GM12878 (cell line): Measurements from ENCODE around the gene STK32A. TPM values are rescaled to one million over a fixed set of nuclear protein-coding genes. Genes with fewer than 3 reads are reported as not detected.

Experiments used
- ATAC-seq: fragments of 200-7000 bp; cut with Tn5 transposase; 3 replicates; pipeline ENCODE4 v1.9.1; 2020; ENCODE audit warnings: mild to moderate bottlenecking, moderate library complexity
- BruUV-seq: library from RNA; stranded (reverse); fragments of 400-500 nt; replicated peaks from 2 replicates; lab custom pipeline; 2021; lab: Mats Ljungman, UMichigan
- CTCF ChIA-PET: fragments of 300-600 bp; sonication (Branson Sonifier 250); formaldehyde crosslinking; extraction: SDS; loops from one replicate; lab custom pipeline; 2021; ENCODE audit warnings: inconsistent platforms; lab: Yijun Ruan, JAX
- POLR2A ChIA-PET: fragments of 350-600 bp; formaldehyde crosslinking; extraction: SDS; loops from one replicate; lab custom pipeline; 2021; ENCODE audit warnings: inconsistent platforms; lab: Charles Lee
- RAD21 ChIA-PET: fragments of 300-600 bp; sonication (Branson Sonifier 250); formaldehyde crosslinking; loops from one replicate; lab custom pipeline; 2023; ENCODE audit warnings: antibody characterized with exemption; ENCODE audit not compliant: unreplicated experiment; lab: Charles Lee
- SMC1A ChIA-PET: fragments of 300-600 bp; sonication (Branson Sonifier 250); formaldehyde crosslinking; loops from one replicate; lab custom pipeline; 2023; ENCODE audit not compliant: unreplicated experiment, uncharacterized antibody; lab: Charles Lee
- DNase-seq: peaks from one replicate; pipeline ENCODE4 v3.0.0-alpha.2; 2011; ENCODE audit warnings: low read depth, low spot score
- FAIRE-seq: peaks from 3 replicates; lab custom pipeline; 2011; peaks lifted over from hg19 to GRCh38; lab: Jason Lieb, UNC
- H2AFZ ChIP-seq: 2 replicates; pipeline ENCODE4 v1.6.0; 2011; ENCODE audit warnings: low read depth, low read length, control low read depth; ENCODE audit not compliant: control insufficient read depth
- H3K27ac ChIP-seq: 2 replicates; pipeline ENCODE4 v1.5.1; 2011; ENCODE audit warnings: control low read depth; ENCODE audit not compliant: control insufficient read depth, insufficient read depth
- H3K27me3 ChIP-seq, 2 experiments: replicated peaks in 1 of 2; 2 replicates each; pipeline versions ENCODE4 v1.6.0 to v1.6.1; 2011; ENCODE audit warnings: low read length in 1 of 2; ENCODE audit not compliant: control insufficient read depth in 2 of 2, insufficient read depth in 2 of 2
- H3K36me3 ChIP-seq, 2 experiments: 2 replicates each; pipeline ENCODE4 v1.5.1; 2011; ENCODE audit warnings: low read length in 1 of 2; ENCODE audit not compliant: control insufficient read depth in 2 of 2, insufficient read depth in 2 of 2
- H3K4me1 ChIP-seq: 2 replicates; pipeline ENCODE4 v1.6.1; 2011; ENCODE audit warnings: mild to moderate bottlenecking, low read length, moderate library complexity, mixed read lengths; ENCODE audit not compliant: control insufficient read depth, insufficient read depth
- H3K4me2 ChIP-seq: 2 replicates; pipeline ENCODE4 v1.6.0; 2011; ENCODE audit warnings: control low read depth; ENCODE audit not compliant: control insufficient read depth, insufficient read depth
- H3K4me3 ChIP-seq: fragments of 200-600 bp; sonication (generic); 2 replicates; pipeline ENCODE4 v1.5.1; 2016
- H3K79me2 ChIP-seq: 2 replicates; pipeline ENCODE4 v1.6.0; 2011; ENCODE audit warnings: low read length; ENCODE audit not compliant: control insufficient read depth, insufficient read depth
- H3K9ac ChIP-seq: 2 replicates; pipeline ENCODE4 v1.8.0; 2011; ENCODE audit warnings: low read length, control low read depth, mixed read lengths; ENCODE audit not compliant: control insufficient read depth, insufficient read depth
- H3K9me3 ChIP-seq: replicated peaks from 3 replicates; pipeline ENCODE4 v1.5.1; 2011; ENCODE audit warnings: mild to moderate bottlenecking, low read length; ENCODE audit not compliant: control insufficient read depth, insufficient read depth
- H4K20me1 ChIP-seq: 2 replicates; pipeline ENCODE4 v1.6.0; 2011; ENCODE audit not compliant: control insufficient read depth, insufficient read depth
- BMI1 ChIP-seq: fragments of 450-650 bp; IDR thresholded peaks from 2 replicates; pipeline ENCODE4 v1.6.1; 2016; ENCODE audit warnings: mild to moderate bottlenecking, moderate library complexity, borderline replicate concordance
- CBFB ChIP-seq: IDR thresholded peaks from 2 replicates; pipeline ENCODE4 v1.6.1; 2016; ENCODE audit warnings: antibody characterized with exemption, low read depth
- CUX1 ChIP-seq: IDR thresholded peaks from 2 replicates; pipeline ENCODE4 v1.6.1; 2012; ENCODE audit warnings: improper control_type of control experiment, low read depth, low read length; ENCODE audit not compliant: insufficient replicate concordance
- GATAD2B ChIP-seq: fragments of 450-650 bp; conservative IDR thresholded peaks from 2 replicates; pipeline ENCODE4 v1.6.1; 2017; ENCODE audit warnings: low read depth, mild to moderate bottlenecking, moderate library complexity
- HDAC6 ChIP-seq: fragments of 200-600 bp; sonication (generic); IDR thresholded peaks from one replicate; pipeline ENCODE4 v1.8.0; 2017; ENCODE audit warnings: antibody characterized with exemption; ENCODE audit not compliant: unreplicated experiment
- PAX8 ChIP-seq: fragments of 450-650 bp; IDR thresholded peaks from 2 replicates; pipeline ENCODE4 v1.6.1; 2017; ENCODE audit warnings: mild to moderate bottlenecking, moderate library complexity
- POLR2A ChIP-seq: IDR thresholded peaks from 2 replicates; pipeline ENCODE4 v1.6.1; 2011; ENCODE audit warnings: low read depth, mild to moderate bottlenecking, low read length
- SIN3A ChIP-seq: IDR thresholded peaks from 2 replicates; pipeline ENCODE4 v1.6.1; 2012; ENCODE audit warnings: low read depth, low read length, improper control_type of control experiment
- SRF ChIP-seq, 2 experiments: IDR thresholded peaks; 2 replicates each; pipeline ENCODE4 v1.6.1; 2011; ENCODE audit warnings: low read depth in 2 of 2, low read length in 2 of 2, mild to moderate bottlenecking in 1 of 2, moderate library complexity in 1 of 2
- WGBS: methylation state at CpG from one replicate; pipeline ENCODE4 v1.1.6; 2016; ENCODE audit warnings: low lambda C conversion rate; ENCODE audit not compliant: insufficient replicate concordance, insufficient coverage; ENCODE audit errors: missing lambda C conversion rate; 5-methylcytosine and 5-hydroxymethylcytosine counted together
- in situ Hi-C: fragments of 300-500 bp; cut with MboI; formaldehyde crosslinking; loops from 9 replicates; pipeline ENCODE4 v1.14.3; 2018; ENCODE audit warnings: mixed read lengths
- intact Hi-C: fragments of 100-400 bp; cut with micrococcal nuclease; formaldehyde crosslinking; loops from one replicate; pipeline ENCODE4 v1.14.2; 2022; ENCODE audit not compliant: unreplicated experiment
- polyA plus RNA-seq, 11 experiments: library from polyadenylated mRNA; depleted of rRNA in 4 of 11; unstranded in 6 of 11; stranded (reverse) in 5 of 11; fragments of >200 nt; fragmentation: Nextera tagmentation in 4 of 11; fragmentation: Illumina TruSeq in 1 of 11; extraction: Ambion mirVana in 4 of 11; extraction: Trizol in 1 of 11; gene quantifications; 1 replicate in 1 of 11; 2 replicates in 10 of 11; pipeline versions ENCODE4 v1.2.1 to v1.2.3, GENCODE V29; 2011 to 2016; ENCODE audit warnings: inconsistent platforms in 2 of 11, missing spikeins in 2 of 11, low read depth in 1 of 11
- total RNA-seq, 4 experiments: library from RNA; depleted of rRNA in 3 of 4; stranded (reverse); fragments of >200 nt in 3 of 4; fragmentation: Illumina TruSeq in 1 of 4; extraction: Trizol in 1 of 4; gene quantifications; 2 replicates each; pipeline versions ENCODE4 v1.2.1 to v1.2.3, GENCODE V29; 2013 to 2021
- TF ChIP-seq, protein P1 (sequence below): fragments of 450-650 bp; IDR thresholded peaks from 2 replicates; pipeline ENCODE4 v1.6.1; 2017; ENCODE audit warnings: mild to moderate bottlenecking, moderate library complexity

The STK32A gene
- total and polyA plus RNA-seq, 10 of the 15 experiments (the other 5 are each of a cell fraction or from before 2014, with no cell fraction given) = under 0.01 to 0.10 TPM; not detected in 8

DNA sequence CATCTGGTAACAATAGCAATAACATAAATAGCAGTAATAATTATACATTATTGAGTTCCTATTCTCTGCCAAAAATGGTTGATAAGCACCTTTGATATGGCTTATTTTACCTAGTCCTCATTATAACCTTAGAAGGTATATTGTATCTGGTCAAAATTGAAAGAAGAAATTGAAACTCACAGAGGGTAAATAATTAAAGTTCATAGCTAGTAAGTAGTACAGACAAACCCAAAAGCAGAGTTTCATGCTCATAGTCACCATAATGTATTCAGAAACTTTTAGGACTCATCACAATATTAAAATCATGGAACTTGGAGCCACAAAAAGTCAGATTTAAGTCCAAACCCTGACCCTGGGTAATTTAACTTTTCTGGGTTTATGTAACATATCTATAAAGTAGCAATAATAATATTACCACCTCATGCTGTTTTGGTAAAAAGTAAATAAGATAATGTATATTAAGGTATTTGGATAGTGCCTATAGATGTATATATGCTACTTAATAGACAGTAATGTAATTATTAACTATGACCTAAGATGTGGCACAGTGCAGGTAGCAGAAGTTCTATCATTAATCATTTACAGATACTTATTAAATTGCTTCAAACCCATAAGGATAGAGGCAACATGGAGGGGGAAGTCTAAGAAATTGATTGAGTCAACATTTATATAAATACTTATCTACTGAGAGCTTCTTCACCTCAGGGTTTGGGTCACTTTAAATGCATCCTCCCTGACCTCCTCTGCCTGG lies 32.4 kb downstream of the STK32A start (continued):
- TF ChIP-seq, protein P1, sequence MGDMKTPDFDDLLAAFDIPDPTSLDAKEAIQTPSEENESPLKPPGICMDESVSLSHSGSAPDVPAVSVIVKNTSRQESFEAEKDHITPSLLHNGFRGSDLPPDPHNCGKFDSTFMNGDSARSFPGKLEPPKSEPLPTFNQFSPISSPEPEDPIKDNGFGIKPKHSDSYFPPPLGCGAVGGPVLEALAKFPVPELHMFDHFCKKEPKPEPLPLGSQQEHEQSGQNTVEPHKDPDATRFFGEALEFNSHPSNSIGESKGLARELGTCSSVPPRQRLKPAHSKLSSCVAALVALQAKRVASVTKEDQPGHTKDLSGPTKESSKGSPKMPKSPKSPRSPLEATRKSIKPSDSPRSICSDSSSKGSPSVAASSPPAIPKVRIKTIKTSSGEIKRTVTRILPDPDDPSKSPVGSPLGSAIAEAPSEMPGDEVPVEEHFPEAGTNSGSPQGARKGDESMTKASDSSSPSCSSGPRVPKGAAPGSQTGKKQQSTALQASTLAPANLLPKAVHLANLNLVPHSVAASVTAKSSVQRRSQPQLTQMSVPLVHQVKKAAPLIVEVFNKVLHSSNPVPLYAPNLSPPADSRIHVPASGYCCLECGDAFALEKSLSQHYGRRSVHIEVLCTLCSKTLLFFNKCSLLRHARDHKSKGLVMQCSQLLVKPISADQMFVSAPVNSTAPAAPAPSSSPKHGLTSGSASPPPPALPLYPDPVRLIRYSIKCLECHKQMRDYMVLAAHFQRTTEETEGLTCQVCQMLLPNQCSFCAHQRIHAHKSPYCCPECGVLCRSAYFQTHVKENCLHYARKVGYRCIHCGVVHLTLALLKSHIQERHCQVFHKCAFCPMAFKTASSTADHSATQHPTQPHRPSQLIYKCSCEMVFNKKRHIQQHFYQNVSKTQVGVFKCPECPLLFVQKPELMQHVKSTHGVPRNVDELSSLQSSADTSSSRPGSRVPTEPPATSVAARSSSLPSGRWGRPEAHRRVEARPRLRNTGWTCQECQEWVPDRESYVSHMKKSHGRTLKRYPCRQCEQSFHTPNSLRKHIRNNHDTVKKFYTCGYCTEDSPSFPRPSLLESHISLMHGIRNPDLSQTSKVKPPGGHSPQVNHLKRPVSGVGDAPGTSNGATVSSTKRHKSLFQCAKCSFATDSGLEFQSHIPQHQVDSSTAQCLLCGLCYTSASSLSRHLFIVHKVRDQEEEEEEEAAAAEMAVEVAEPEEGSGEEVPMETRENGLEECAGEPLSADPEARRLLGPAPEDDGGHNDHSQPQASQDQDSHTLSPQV = no peak
- TF ChIP-seq, all 136 proteins: peak for 0

DNA sequence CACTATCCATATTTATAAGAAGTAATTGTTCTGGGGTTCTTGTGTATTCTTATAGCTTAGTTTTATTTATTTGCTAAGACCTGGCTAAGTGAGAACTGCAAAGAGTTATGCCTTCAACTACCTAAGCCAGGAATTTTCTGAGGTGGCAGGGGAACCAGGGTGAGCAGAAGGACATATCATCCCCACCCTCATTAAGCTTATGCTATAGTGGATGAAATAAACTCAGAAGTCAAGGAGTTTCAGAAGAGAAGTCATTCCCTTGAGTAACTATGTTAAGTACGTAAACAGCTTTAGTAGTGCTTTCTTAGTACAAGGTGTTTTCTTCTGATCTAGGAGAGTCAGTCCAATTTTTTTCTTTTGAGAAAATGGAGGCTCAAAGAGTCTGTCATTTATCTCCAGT lies 41.7 kb downstream of the STK32A start:
- H3K79me2 ChIP-seq = no peaks in the 10 kb centered on the region
- CTCF ChIA-PET = no interaction called here
- RAD21 ChIA-PET = no interaction called here
- SMC1A ChIA-PET = no interaction called here
- POLR2A ChIA-PET = interaction anchor here (0.5 kb wide), 1 partner anchor 577 kb away, joined by 3 read pairs; no protein-coding TSS in a partner anchor
- no peaks in the 10 kb centered on the region; a peak in 1 of 4 replicates for H3K27me3 ChIP-seq
- H3K27ac ChIP-seq = no peak overlapping the region
- intact Hi-C loops (no loop called here), in situ Hi-C loops (no loop called here)
- H3K4me1 ChIP-seq = no peaks in the 10 kb centered on the region
- no peak for ATAC-seq
- no TSS peak for BruUV-seq
- no peaks in the 10 kb centered on the region for H3K36me3 ChIP-seq
- H3K4me2 ChIP-seq = no peak overlapping the region
- H2AFZ ChIP-seq = no peak overlapping the region
- DNase-seq = no peak
- 0% methylated on average over 1 of the region's 1 CpG for WGBS
- H3K9ac ChIP-seq = no peak overlapping the region
- TF ChIP-seq HDAC6 (no peak), GATAD2B (no peak), PAX8 (no peak), CUX1 (no peak), SRF (IDR thresholded peaks at IDR 0.05; ENCODE audit: low read depth in 2 of 2, low read length in 2 of 2) (no peak), BMI1 (no peak), CBFB (no peak), POLR2A (no peak), SIN3A (no peak)
- H4K20me1 ChIP-seq = no peaks in the 10 kb centered on the region
- no peak for FAIRE-seq
- H3K9me3 ChIP-seq = no peaks in the 10 kb centered on the region
- no peak overlapping the region for H3K4me3 ChIP-seq
